ENCODE data around the gene NMNAT2. TPM values are rescaled to one million over a fixed set of nuclear protein-coding genes. Genes with fewer than 3 reads are reported as not detected.
A peak's percentile ranks its signal among the peaks of the same experiment; 100 is the strongest.

NMNAT2 gene
- total RNA-seq, 1 experiment from 2014 or later = 11.4 TPM

GRCh38 chr1:183346276-183346732 is 71.9 kb downstream of the NMNAT2 start:
- Histone ChIP-seq H2BK20ac (ENCODE audit: low read depth, low read length, poor library complexity, severe bottlenecking) (no peak overlapping the region), H3K4me2 (ENCODE audit: insufficient read depth, insufficient read length, low read length) (no peak overlapping the region), H3K14ac (ENCODE audit: insufficient read depth, low read length) (no peak overlapping the region), H4K5ac (ENCODE audit: insufficient read length, low read depth, low read length) (no peak overlapping the region), H3K9ac (ENCODE audit: extremely low read depth, insufficient read length, low read length) (no peak overlapping the region), H3K56ac (ENCODE audit: insufficient read length, low read depth, low read length) (no peak overlapping the region), H3K79me1 (ENCODE audit: insufficient read depth, low read depth, low read length, poor library complexity, severe bottlenecking) (no peaks in the 10 kb centered on the region), H2BK120ac (ENCODE audit: low read depth, low read length, poor library complexity, severe bottlenecking) (no peak overlapping the region), H4K8ac (replicated peaks; ENCODE audit: insufficient read length, low read depth, low read length) (no peak overlapping the region), H3K4me1 (ENCODE audit: insufficient read depth, low read length) (peaks cover 14% of the 10 kb centered on the region; the same call in 1 of the 2 replicates), H4K91ac (ENCODE audit: insufficient read length, low read depth, low read length) (no peak overlapping the region), H3K23me2 (ENCODE audit: insufficient read length, low read depth, low read length, poor library complexity, severe bottlenecking) (no peaks in the 10 kb centered on the region), H3K79me2 (ENCODE audit: insufficient read depth, low read length) (no peaks in the 10 kb centered on the region), H3K23ac (ENCODE audit: insufficient read length, low read depth, low read length) (no peak overlapping the region), H2AFZ (ENCODE audit: low read length) (no peak overlapping the region), H3K27me3 (ENCODE audit: insufficient read depth, low read length) (no peaks in the 10 kb centered on the region), H3T11ph (ENCODE audit: low read length) (no peak overlapping the region), H2BK5ac (ENCODE audit: insufficient read length, low read length) (no peak overlapping the region), H3K9me3 (ENCODE audit: control insufficient read depth, low read depth, low read length) (no peaks in the 10 kb centered on the region), H4K20me1 (ENCODE audit: control insufficient read depth, insufficient read depth, insufficient read length) (no peaks in the 10 kb centered on the region), H3K27ac (ENCODE audit: insufficient read length, low read depth, low read length) (no peak overlapping the region), H3K18ac (ENCODE audit: insufficient read length, low read depth, low read length) (peak overlapping the region; percentile 15), H3K4ac (ENCODE audit: low read depth, low read length) (no peak overlapping the region), H2AK5ac (ENCODE audit: insufficient read length, low read length) (no peak overlapping the region), H2BK15ac (ENCODE audit: low read depth, low read length) (no peak overlapping the region), H2BK12ac (ENCODE audit: insufficient read length, low read depth, low read length) (no peak overlapping the region)
- H3K36me3 Mint-ChIP-seq (ENCODE audit: insufficient read depth in 1 of 3, low read depth in 3 of 3) = no peaks in the 10 kb centered on the region
- WGBS (ENCODE audit: extremely low coverage, insufficient read length, low lambda C conversion rate) = no CpG with 5 or more reads among the region's 8 CpGs
- H3K27ac Mint-ChIP-seq = no peak overlapping the region
- H3K9me3 Mint-ChIP-seq = no peaks in the 10 kb centered on the region
- no peak for DNase-seq
- TF ChIP-seq, protein P1, sequence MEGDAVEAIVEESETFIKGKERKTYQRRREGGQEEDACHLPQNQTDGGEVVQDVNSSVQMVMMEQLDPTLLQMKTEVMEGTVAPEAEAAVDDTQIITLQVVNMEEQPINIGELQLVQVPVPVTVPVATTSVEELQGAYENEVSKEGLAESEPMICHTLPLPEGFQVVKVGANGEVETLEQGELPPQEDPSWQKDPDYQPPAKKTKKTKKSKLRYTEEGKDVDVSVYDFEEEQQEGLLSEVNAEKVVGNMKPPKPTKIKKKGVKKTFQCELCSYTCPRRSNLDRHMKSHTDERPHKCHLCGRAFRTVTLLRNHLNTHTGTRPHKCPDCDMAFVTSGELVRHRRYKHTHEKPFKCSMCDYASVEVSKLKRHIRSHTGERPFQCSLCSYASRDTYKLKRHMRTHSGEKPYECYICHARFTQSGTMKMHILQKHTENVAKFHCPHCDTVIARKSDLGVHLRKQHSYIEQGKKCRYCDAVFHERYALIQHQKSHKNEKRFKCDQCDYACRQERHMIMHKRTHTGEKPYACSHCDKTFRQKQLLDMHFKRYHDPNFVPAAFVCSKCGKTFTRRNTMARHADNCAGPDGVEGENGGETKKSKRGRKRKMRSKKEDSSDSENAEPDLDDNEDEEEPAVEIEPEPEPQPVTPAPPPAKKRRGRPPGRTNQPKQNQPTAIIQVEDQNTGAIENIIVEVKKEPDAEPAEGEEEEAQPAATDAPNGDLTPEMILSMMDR (conservative IDR thresholded peaks at IDR 0.05) = no peak
- H3K27me3 Mint-ChIP-seq (ENCODE audit: low read depth) = no peaks in the 10 kb centered on the region
- H3K4me3 Mint-ChIP-seq = no peak overlapping the region
- H3K4me1 Mint-ChIP-seq = peaks cover 18 to 25% of the 10 kb centered on the region in 2 experiments
